ENCODE measurements around the gene SMAD4.
"Not testable (repeated sequence)": the region's sequence is repeated elsewhere in the genome, so short reads cannot be mapped to it uniquely, and the experiment has no call there.

SMAD4 gene

GRCh38 chr18:51091270-51091669, 61.3 kb downstream of the SMAD4 start:
- DNase-seq (ENCODE audit: low read depth) = no peak
- H3K4me3 ChIP-seq (ENCODE audit: control insufficient read depth, low read depth, low read length) = no peak overlapping the region
- TF ChIP-seq CTCF (conservative IDR thresholded peaks at IDR 0.05; ENCODE audit: control insufficient read depth, insufficient read depth, low read depth, low read length) = no peak

GRCh38 chr18:51092117-51092516, 62.1 kb downstream of the SMAD4 start:
- no peak overlapping the region for H3K4me3 ChIP-seq (ENCODE audit: control insufficient read depth, low read depth, low read length)
- no peak for DNase-seq (ENCODE audit: low read depth)
- TF ChIP-seq CTCF (conservative IDR thresholded peaks at IDR 0.05; ENCODE audit: control insufficient read depth, insufficient read depth, low read depth, low read length) = no peak

GRCh38 chr18:51092967-51093366, 63.0 kb downstream of the SMAD4 start:
- DNase-seq (ENCODE audit: low read depth); H3K4me3 ChIP-seq (ENCODE audit: control insufficient read depth, low read depth, low read length): not testable (repeated sequence)

GRCh38 chr18:51097021-51097822, 67.2 kb downstream of the SMAD4 start:
- no peak for TF ChIP-seq CTCF (conservative IDR thresholded peaks at IDR 0.05; ENCODE audit: control insufficient read depth, insufficient read depth, low read depth, low read length)
- DNase-seq (ENCODE audit: low read depth) = no peak
- no peak overlapping the region for H3K4me3 ChIP-seq (ENCODE audit: control insufficient read depth, low read depth, low read length)

GRCh38 chr18:51098082-51098481, 68.1 kb downstream of the SMAD4 start:
- no peak for TF ChIP-seq CTCF (conservative IDR thresholded peaks at IDR 0.05; ENCODE audit: control insufficient read depth, insufficient read depth, low read depth, low read length)
- no peak overlapping the region for H3K4me3 ChIP-seq (ENCODE audit: control insufficient read depth, low read depth, low read length)
- no peak for DNase-seq (ENCODE audit: low read depth)

GRCh38 chr18:51098513-51098912, 68.5 kb downstream of the SMAD4 start:
- TF ChIP-seq CTCF (conservative IDR thresholded peaks at IDR 0.05; ENCODE audit: control insufficient read depth, insufficient read depth, low read depth, low read length) = no peak
- DNase-seq (ENCODE audit: low read depth) = no peak
- no peak overlapping the region for H3K4me3 ChIP-seq (ENCODE audit: control insufficient read depth, low read depth, low read length)

GRCh38 chr18:51100385-51101120, 70.5 kb downstream of the SMAD4 start:
- no peak for DNase-seq (ENCODE audit: low read depth)
- TF ChIP-seq CTCF (conservative IDR thresholded peaks at IDR 0.05; ENCODE audit: control insufficient read depth, insufficient read depth, low read depth, low read length) = no peak
- H3K4me3 ChIP-seq (ENCODE audit: control insufficient read depth, low read depth, low read length) = no peak overlapping the region

Data from fibroblast of mammary gland (primary cell).